Measurements from ENCODE around the gene TTLL12. TPM values are rescaled to one million over a fixed set of nuclear protein-coding genes. Genes with fewer than 3 reads are reported as not detected.
A peak's percentile ranks its signal among the peaks of the same experiment; 100 is the strongest.

The TTLL12 gene
- total RNA-seq, 2 experiments from 2014 or later: 66.5 to 71.5 TPM

- Histone ChIP-seq H2AFZ (ENCODE audit: low read length) (no peak overlapping the region), H4K20me1 (ENCODE audit: insufficient read depth, low read length) (no peaks in the 10 kb centered on the region), H3K9me3 (ENCODE audit: low read length) (no peaks in the 10 kb centered on the region), H3K27ac (ENCODE audit: low read depth, low read length, poor library complexity, severe bottlenecking) (no peak overlapping the region), H3K4me1 (ENCODE audit: insufficient read depth, low read length, poor library complexity, severe bottlenecking) (peaks cover 4% of the 10 kb centered on the region), H3K4me2 (ENCODE audit: low read length) (no peak overlapping the region), H3K79me2 (ENCODE audit: insufficient read depth, low read depth, low read length) (no peaks in the 10 kb centered on the region), H3K36me3 (ENCODE audit: insufficient read depth, low read length) (no peaks in the 10 kb centered on the region), H3K4me3 (ENCODE audit: low read depth, low read length, poor library complexity, severe bottlenecking) (no peak overlapping the region), H3K9me2 (ENCODE audit: insufficient read depth, low read length) (no peaks in the 10 kb centered on the region)
- ChIA-PET CTCF (ENCODE audit: unreplicated experiment) (interaction anchor here (0.5 to 1.1 kb wide), 2 partner anchors 20 to 155 kb away, joined by 3 read pairs; no protein-coding TSS in a partner anchor), POLR2A (no interaction called here)
- TF ChIP-seq EZH2phosphoT487 (IDR thresholded peaks at IDR 0.05; ENCODE audit: borderline replicate concordance, low read depth, low read length) (no peak), CTCF (conservative IDR thresholded peaks at IDR 0.05; ENCODE audit: low read length) (no peak)
- DNase-seq (ENCODE audit: low spot score): no peak
- intact Hi-C loops (cut with micrococcal nuclease; ENCODE audit: unreplicated experiment): loop anchor here (1.0 kb wide), 1 partner anchor 115 kb away; no protein-coding TSS in a partner anchor
- BruUV-seq (replicated peaks): no TSS peak
Measured at GRCh38 chr22:43231724-43232034, 44.7 kb upstream of the TTLL12 start.

GRCh38 chr22:43230971-43231723 is 44.2 kb upstream of the TTLL12 start:
- intact Hi-C loops (cut with micrococcal nuclease; ENCODE audit: unreplicated experiment): loop anchor here (1.0 kb wide), 1 partner anchor 115 kb away; no protein-coding TSS in a partner anchor
- no peaks in the 10 kb centered on the region for H3K36me3 ChIP-seq (ENCODE audit: insufficient read depth, low read length)
- H3K27ac ChIP-seq (ENCODE audit: low read depth, low read length, poor library complexity, severe bottlenecking): no peak overlapping the region
- no peaks in the 10 kb centered on the region for H3K9me2 ChIP-seq (ENCODE audit: insufficient read depth, low read length)
- TF ChIP-seq CTCF (conservative IDR thresholded peaks at IDR 0.05; ENCODE audit: low read length) (peak; percentile 98), EZH2phosphoT487 (IDR thresholded peaks at IDR 0.05; ENCODE audit: borderline replicate concordance, low read depth, low read length) (no peak)
- H4K20me1 ChIP-seq (ENCODE audit: insufficient read depth, low read length): no peaks in the 10 kb centered on the region
- peaks cover 4% of the 10 kb centered on the region for H3K4me1 ChIP-seq (ENCODE audit: insufficient read depth, low read length, poor library complexity, severe bottlenecking)
- POLR2A ChIA-PET: no interaction called here
- BruUV-seq (replicated peaks): no TSS peak
- H3K4me3 ChIP-seq (ENCODE audit: low read depth, low read length, poor library complexity, severe bottlenecking): no peak overlapping the region
- H3K9me3 ChIP-seq (ENCODE audit: low read length): no peaks in the 10 kb centered on the region
- no peak overlapping the region for H3K4me2 ChIP-seq (ENCODE audit: low read length)
- peak; percentile 70 for DNase-seq (ENCODE audit: low spot score)
- no peaks in the 10 kb centered on the region for H3K79me2 ChIP-seq (ENCODE audit: insufficient read depth, low read depth, low read length)
- CTCF ChIA-PET (ENCODE audit: unreplicated experiment): interaction anchor here (0.5 to 1.1 kb wide), 2 partner anchors 19 to 156 kb away, joined by 3 read pairs; no protein-coding TSS in a partner anchor
- H2AFZ ChIP-seq (ENCODE audit: low read length): no peak overlapping the region

GRCh38 chr22:43230571-43230970 is 43.6 kb upstream of the TTLL12 start:
- H3K79me2 ChIP-seq (ENCODE audit: insufficient read depth, low read depth, low read length): no peaks in the 10 kb centered on the region
- H3K4me2 ChIP-seq (ENCODE audit: low read length): no peak overlapping the region
- H3K36me3 ChIP-seq (ENCODE audit: insufficient read depth, low read length): no peaks in the 10 kb centered on the region
- no peaks in the 10 kb centered on the region for H3K9me2 ChIP-seq (ENCODE audit: insufficient read depth, low read length)
- intact Hi-C loops (cut with micrococcal nuclease; ENCODE audit: unreplicated experiment): no loop called here
- POLR2A ChIA-PET: no interaction called here
- H3K4me1 ChIP-seq (ENCODE audit: insufficient read depth, low read length, poor library complexity, severe bottlenecking): peaks cover 4% of the 10 kb centered on the region
- no peak overlapping the region for H3K27ac ChIP-seq (ENCODE audit: low read depth, low read length, poor library complexity, severe bottlenecking)
- TF ChIP-seq CTCF (conservative IDR thresholded peaks at IDR 0.05; ENCODE audit: low read length) (no peak), EZH2phosphoT487 (IDR thresholded peaks at IDR 0.05; ENCODE audit: borderline replicate concordance, low read depth, low read length) (no peak)
- H4K20me1 ChIP-seq (ENCODE audit: insufficient read depth, low read length): no peaks in the 10 kb centered on the region
- H3K4me3 ChIP-seq (ENCODE audit: low read depth, low read length, poor library complexity, severe bottlenecking): no peak overlapping the region
- no peak for DNase-seq (ENCODE audit: low spot score)
- H2AFZ ChIP-seq (ENCODE audit: low read length): no peak overlapping the region
- no peaks in the 10 kb centered on the region for H3K9me3 ChIP-seq (ENCODE audit: low read length)
- CTCF ChIA-PET (ENCODE audit: unreplicated experiment): interaction anchor here (0.9 to 1.1 kb wide), 2 partner anchors 19 to 23 kb away, joined by 3 read pairs; no protein-coding TSS in a partner anchor
- BruUV-seq (replicated peaks): no TSS peak

All from OCI-LY7 (cell line).